Panc1 (cell line): ENCODE data around the gene PRPF18.

Experiments used
- POLR2AphosphoS5 ChIP-seq: IDR thresholded peaks from 2 replicates; pipeline ENCODE4 v1.6.1; 2012; ENCODE audit warnings: mild to moderate bottlenecking, low read depth, low read length, moderate library complexity
- TCF7L2 ChIP-seq: IDR thresholded peaks from 2 replicates; pipeline ENCODE4 v1.6.1; 2011; ENCODE audit warnings: mild to moderate bottlenecking, low read depth, low read length, inconsistent platforms
- TF ChIP-seq, protein P1 (sequence below): fragments of 450-650 bp; IDR thresholded peaks from 2 replicates; pipeline ENCODE4 v1.5.1; 2017; ENCODE audit warnings: mild to moderate bottlenecking

DNA sequence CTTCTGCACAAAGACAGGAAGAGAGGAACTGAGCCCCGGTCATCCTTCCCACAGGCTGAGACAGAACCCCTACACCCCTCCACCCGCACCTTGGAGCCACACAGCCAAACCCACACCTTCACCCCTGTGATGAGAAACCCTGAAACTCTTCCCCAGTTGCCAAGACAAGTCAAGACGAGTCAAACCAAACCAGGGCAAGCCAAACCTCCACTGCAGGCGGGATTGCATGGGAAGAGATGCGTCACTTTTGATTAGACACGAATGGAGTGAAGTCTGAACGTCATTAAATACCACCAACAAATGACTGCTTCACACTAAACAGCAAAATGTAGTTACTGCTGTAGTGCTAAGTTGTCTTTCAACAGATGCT lies 73.8 kb downstream of the PRPF18 start:
- TF ChIP-seq, protein P1, sequence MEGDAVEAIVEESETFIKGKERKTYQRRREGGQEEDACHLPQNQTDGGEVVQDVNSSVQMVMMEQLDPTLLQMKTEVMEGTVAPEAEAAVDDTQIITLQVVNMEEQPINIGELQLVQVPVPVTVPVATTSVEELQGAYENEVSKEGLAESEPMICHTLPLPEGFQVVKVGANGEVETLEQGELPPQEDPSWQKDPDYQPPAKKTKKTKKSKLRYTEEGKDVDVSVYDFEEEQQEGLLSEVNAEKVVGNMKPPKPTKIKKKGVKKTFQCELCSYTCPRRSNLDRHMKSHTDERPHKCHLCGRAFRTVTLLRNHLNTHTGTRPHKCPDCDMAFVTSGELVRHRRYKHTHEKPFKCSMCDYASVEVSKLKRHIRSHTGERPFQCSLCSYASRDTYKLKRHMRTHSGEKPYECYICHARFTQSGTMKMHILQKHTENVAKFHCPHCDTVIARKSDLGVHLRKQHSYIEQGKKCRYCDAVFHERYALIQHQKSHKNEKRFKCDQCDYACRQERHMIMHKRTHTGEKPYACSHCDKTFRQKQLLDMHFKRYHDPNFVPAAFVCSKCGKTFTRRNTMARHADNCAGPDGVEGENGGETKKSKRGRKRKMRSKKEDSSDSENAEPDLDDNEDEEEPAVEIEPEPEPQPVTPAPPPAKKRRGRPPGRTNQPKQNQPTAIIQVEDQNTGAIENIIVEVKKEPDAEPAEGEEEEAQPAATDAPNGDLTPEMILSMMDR: no peak
- no peak for TF ChIP-seq TCF7L2
- no peak for TF ChIP-seq POLR2AphosphoS5
